ENCODE results near the gene AFG1L. TPM values are rescaled to one million over a fixed set of nuclear protein-coding genes. Genes with fewer than 3 reads are reported as not detected.

AFG1L gene
- total and polyA plus RNA-seq, 2 experiments from 2014 or later: 4.1 to 8.7 TPM

GRCh38 chr6:108341372-108341771 is 46.5 kb downstream of the AFG1L start (continued):
- TF ChIP-seq, protein P1, sequence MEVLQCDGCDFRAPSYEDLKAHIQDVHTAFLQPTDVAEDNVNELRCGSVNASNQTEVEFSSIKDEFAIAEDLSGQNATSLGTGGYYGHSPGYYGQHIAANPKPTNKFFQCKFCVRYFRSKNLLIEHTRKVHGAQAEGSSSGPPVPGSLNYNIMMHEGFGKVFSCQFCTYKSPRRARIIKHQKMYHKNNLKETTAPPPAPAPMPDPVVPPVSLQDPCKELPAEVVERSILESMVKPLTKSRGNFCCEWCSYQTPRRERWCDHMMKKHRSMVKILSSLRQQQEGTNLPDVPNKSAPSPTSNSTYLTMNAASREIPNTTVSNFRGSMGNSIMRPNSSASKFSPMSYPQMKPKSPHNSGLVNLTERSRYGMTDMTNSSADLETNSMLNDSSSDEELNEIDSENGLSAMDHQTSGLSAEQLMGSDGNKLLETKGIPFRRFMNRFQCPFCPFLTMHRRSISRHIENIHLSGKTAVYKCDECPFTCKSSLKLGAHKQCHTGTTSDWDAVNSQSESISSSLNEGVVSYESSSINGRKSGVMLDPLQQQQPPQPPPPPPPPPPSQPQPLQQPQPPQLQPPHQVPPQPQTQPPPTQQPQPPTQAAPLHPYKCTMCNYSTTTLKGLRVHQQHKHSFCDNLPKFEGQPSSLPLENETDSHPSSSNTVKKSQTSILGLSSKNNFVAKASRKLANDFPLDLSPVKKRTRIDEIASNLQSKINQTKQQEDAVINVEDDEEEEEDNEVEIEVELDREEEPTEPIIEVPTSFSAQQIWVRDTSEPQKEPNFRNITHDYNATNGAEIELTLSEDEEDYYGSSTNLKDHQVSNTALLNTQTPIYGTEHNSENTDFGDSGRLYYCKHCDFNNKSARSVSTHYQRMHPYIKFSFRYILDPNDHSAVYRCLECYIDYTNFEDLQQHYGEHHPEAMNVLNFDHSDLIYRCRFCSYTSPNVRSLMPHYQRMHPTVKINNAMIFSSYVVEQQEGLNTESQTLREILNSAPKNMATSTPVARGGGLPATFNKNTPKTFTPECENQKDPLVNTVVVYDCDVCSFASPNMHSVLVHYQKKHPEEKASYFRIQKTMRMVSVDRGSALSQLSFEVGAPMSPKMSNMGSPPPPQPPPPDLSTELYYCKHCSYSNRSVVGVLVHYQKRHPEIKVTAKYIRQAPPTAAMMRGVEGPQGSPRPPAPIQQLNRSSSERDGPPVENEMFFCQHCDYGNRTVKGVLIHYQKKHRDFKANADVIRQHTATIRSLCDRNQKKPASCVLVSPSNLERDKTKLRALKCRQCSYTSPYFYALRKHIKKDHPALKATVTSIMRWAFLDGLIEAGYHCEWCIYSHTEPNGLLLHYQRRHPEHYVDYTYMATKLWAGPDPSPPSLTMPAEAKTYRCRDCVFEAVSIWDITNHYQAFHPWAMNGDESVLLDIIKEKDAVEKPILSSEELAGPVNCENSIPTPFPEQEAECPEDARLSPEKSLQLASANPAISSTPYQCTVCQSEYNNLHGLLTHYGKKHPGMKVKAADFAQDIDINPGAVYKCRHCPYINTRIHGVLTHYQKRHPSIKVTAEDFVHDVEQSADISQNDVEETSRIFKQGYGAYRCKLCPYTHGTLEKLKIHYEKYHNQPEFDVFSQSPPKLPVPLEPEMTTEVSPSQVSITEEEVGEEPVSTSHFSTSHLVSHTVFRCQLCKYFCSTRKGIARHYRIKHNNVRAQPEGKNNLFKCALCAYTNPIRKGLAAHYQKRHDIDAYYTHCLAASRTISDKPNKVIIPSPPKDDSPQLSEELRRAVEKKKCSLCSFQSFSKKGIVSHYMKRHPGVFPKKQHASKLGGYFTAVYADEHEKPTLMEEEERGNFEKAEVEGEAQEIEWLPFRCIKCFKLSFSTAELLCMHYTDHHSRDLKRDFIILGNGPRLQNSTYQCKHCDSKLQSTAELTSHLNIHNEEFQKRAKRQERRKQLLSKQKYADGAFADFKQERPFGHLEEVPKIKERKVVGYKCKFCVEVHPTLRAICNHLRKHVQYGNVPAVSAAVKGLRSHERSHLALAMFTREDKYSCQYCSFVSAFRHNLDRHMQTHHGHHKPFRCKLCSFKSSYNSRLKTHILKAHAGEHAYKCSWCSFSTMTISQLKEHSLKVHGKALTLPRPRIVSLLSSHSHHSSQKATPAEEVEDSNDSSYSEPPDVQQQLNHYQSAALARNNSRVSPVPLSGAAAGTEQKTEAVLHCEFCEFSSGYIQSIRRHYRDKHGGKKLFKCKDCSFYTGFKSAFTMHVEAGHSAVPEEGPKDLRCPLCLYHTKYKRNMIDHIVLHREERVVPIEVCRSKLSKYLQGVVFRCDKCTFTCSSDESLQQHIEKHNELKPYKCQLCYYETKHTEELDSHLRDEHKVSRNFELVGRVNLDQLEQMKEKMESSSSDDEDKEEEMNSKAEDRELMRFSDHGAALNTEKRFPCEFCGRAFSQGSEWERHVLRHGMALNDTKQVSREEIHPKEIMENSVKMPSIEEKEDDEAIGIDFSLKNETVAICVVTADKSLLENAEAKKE (CRISPR knock-in tag; IDR thresholded peaks at IDR 0.05): no peak
- TF ChIP-seq STAT1 (IDR thresholded peaks at IDR 0.05; ENCODE audit: unreplicated experiment) (no peak), EZH2phosphoT487 (IDR thresholded peaks at IDR 0.05; ENCODE audit: unreplicated experiment) (no peak), POLR2AphosphoS5 (IDR thresholded peaks at IDR 0.05; ENCODE audit: low read depth) (no peak), NANOG (IDR thresholded peaks at IDR 0.05; ENCODE audit: borderline replicate concordance) (no peak), CREB1 (CRISPR knock-in tag; IDR thresholded peaks at IDR 0.05; ENCODE audit: low read depth) (no peak), JUNB (IDR thresholded peaks at IDR 0.05; ENCODE audit: unreplicated experiment) (no peak), ZNF114 (CRISPR knock-in tag; IDR thresholded peaks at IDR 0.05) (no peak), ZNF331 (CRISPR knock-in tag; IDR thresholded peaks at IDR 0.05; ENCODE audit: low read depth) (no peak)
- TF ChIP-seq, protein P2, sequence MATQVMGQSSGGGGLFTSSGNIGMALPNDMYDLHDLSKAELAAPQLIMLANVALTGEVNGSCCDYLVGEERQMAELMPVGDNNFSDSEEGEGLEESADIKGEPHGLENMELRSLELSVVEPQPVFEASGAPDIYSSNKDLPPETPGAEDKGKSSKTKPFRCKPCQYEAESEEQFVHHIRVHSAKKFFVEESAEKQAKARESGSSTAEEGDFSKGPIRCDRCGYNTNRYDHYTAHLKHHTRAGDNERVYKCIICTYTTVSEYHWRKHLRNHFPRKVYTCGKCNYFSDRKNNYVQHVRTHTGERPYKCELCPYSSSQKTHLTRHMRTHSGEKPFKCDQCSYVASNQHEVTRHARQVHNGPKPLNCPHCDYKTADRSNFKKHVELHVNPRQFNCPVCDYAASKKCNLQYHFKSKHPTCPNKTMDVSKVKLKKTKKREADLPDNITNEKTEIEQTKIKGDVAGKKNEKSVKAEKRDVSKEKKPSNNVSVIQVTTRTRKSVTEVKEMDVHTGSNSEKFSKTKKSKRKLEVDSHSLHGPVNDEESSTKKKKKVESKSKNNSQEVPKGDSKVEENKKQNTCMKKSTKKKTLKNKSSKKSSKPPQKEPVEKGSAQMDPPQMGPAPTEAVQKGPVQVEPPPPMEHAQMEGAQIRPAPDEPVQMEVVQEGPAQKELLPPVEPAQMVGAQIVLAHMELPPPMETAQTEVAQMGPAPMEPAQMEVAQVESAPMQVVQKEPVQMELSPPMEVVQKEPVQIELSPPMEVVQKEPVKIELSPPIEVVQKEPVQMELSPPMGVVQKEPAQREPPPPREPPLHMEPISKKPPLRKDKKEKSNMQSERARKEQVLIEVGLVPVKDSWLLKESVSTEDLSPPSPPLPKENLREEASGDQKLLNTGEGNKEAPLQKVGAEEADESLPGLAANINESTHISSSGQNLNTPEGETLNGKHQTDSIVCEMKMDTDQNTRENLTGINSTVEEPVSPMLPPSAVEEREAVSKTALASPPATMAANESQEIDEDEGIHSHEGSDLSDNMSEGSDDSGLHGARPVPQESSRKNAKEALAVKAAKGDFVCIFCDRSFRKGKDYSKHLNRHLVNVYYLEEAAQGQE (IDR thresholded peaks at IDR 0.05; ENCODE audit: unreplicated experiment): no peak

Data from GM23338 (cell line).